GM23338 (cell line): ENCODE results near the gene CYB5A. TPM values are rescaled to one million over a fixed set of nuclear protein-coding genes. Genes with fewer than 3 reads are reported as not detected.
A peak's percentile ranks its signal among the peaks of the same experiment; 100 is the strongest.

Experiments used
- ATAC-seq: fragments of 200-7000 bp; cut with Tn5 transposase; 3 replicates; pipeline ENCODE4 v1.9.1; 2020
- DNase-seq: peaks from one replicate; pipeline ENCODE4 v3.0.0-alpha.2; 2015; ENCODE audit warnings: low spot score
- H2AFZ ChIP-seq: fragments of 200-600 bp; sonication (generic); 2 replicates; pipeline ENCODE4 v1.8.0; 2016; ENCODE audit warnings: antibody characterized with exemption, mild to moderate bottlenecking, moderate library complexity
- H3F3A ChIP-seq: fragments of 200-600 bp; sonication (generic); replicated peaks from 2 replicates; pipeline ENCODE4 v1.8.0; 2017; ENCODE audit warnings: antibody characterized with exemption, mixed run types, low read depth
- H3K27ac ChIP-seq: fragments of 200-600 bp; sonication (generic); 2 replicates; pipeline ENCODE4 v1.6.1; 2016; ENCODE audit warnings: low read depth
- H3K27me3 ChIP-seq: fragments of 200-600 bp; sonication (generic); 2 replicates; pipeline ENCODE4 v1.8.0; 2016; ENCODE audit warnings: mild to moderate bottlenecking, mixed run types, moderate library complexity; ENCODE audit not compliant: insufficient read depth
- H3K36me3 ChIP-seq: fragments of 200-600 bp; sonication (generic); 2 replicates; pipeline ENCODE4 v1.8.0; 2016; ENCODE audit warnings: mild to moderate bottlenecking; ENCODE audit not compliant: insufficient read depth
- H3K4me1 ChIP-seq: fragments of 200-600 bp; sonication (generic); 2 replicates; pipeline ENCODE4 v1.8.0; 2016; ENCODE audit warnings: mild to moderate bottlenecking, moderate library complexity; ENCODE audit not compliant: insufficient read depth
- H3K4me2 ChIP-seq: fragments of 200-600 bp; sonication (generic); 2 replicates; pipeline ENCODE4 v1.7.1; 2017; ENCODE audit warnings: mixed run types
- H3K4me3 ChIP-seq: fragments of 200-600 bp; sonication (generic); 2 replicates; pipeline ENCODE4 v1.6.1; 2016; ENCODE audit warnings: mixed run types
- H3K79me2 ChIP-seq: fragments of 200-600 bp; sonication (generic); replicated peaks from 2 replicates; pipeline ENCODE4 v1.8.0; 2017; ENCODE audit warnings: mild to moderate bottlenecking; ENCODE audit not compliant: insufficient read depth
- H3K9me2 ChIP-seq: fragments of 200-600 bp; sonication (generic); 2 replicates; pipeline ENCODE4 v1.8.0; 2017; ENCODE audit not compliant: insufficient read depth
- H4K20me1 ChIP-seq: fragments of 200-600 bp; sonication (generic); replicated peaks from 2 replicates; pipeline ENCODE4 v1.8.0; 2017; ENCODE audit warnings: mild to moderate bottlenecking; ENCODE audit not compliant: insufficient read depth
- H3K27ac Mint-ChIP-seq: 2 replicates; pipeline ENCODE4 v1.8.0; 2020; ENCODE audit warnings: inconsistent platforms, mild to moderate bottlenecking, moderate library complexity, mixed read lengths
- H3K27me3 Mint-ChIP-seq: 3 replicates; pipeline ENCODE4 v1.8.0; 2022; ENCODE audit warnings: low read depth, mild to moderate bottlenecking, moderate library complexity, mixed read lengths, inconsistent platforms; ENCODE audit not compliant: insufficient read depth, poor library complexity
- H3K36me3 Mint-ChIP-seq: 3 replicates; pipeline ENCODE4 v1.8.0; 2021; ENCODE audit warnings: low read depth, mild to moderate bottlenecking, inconsistent platforms, moderate library complexity, mixed read lengths
- H3K4me1 Mint-ChIP-seq: 3 replicates; pipeline ENCODE4 v1.8.0; 2020; ENCODE audit warnings: mild to moderate bottlenecking, inconsistent platforms, mixed read lengths
- H3K4me3 Mint-ChIP-seq: 3 replicates; pipeline ENCODE4 v1.8.0; 2021; ENCODE audit warnings: moderate library complexity, mild to moderate bottlenecking, inconsistent platforms, mixed read lengths
- H3K9me3 Mint-ChIP-seq: 3 replicates; pipeline ENCODE4 v1.8.0; 2020; ENCODE audit warnings: moderate library complexity, mild to moderate bottlenecking, inconsistent platforms, mixed read lengths
- CREB1 ChIP-seq: fragments of 250-450 bp; sonication (Bioruptor Pico); IDR thresholded peaks from 2 replicates; pipeline ENCODE4 v1.5.0; 2020; ENCODE audit warnings: low read depth, mild to moderate bottlenecking, moderate library complexity
- CTCF ChIP-seq, 2 experiments: fragments of 200-600 bp in 1 of 2; sonication (generic) in 1 of 2; conservative IDR thresholded peaks; 2 replicates each; pipeline versions ENCODE4 v1.5.1 to v1.6.1; 2016 to 2017; ENCODE audit warnings: antibody characterized with exemption in 2 of 2, low read depth in 2 of 2, mild to moderate bottlenecking in 2 of 2, moderate library complexity in 1 of 2
- ETS1 ChIP-seq: IDR thresholded peaks from 2 replicates; pipeline ENCODE4 v1.6.1; 2016; ENCODE audit warnings: antibody characterized with exemption
- EZH2 ChIP-seq: fragments of 200-600 bp; sonication (generic); IDR thresholded peaks from one replicate; pipeline ENCODE4 v1.8.0; 2017; ENCODE audit warnings: antibody characterized with exemption, mild to moderate bottlenecking, low read depth; ENCODE audit not compliant: unreplicated experiment
- EZH2phosphoT487 ChIP-seq: fragments of 200-600 bp; sonication (generic); IDR thresholded peaks from one replicate; pipeline ENCODE4 v1.8.1; 2018; ENCODE audit warnings: antibody characterized with exemption; ENCODE audit not compliant: unreplicated experiment
- JUNB ChIP-seq: IDR thresholded peaks from one replicate; pipeline ENCODE4 v1.6.1; 2016; ENCODE audit warnings: antibody characterized with exemption; ENCODE audit not compliant: unreplicated experiment
- NANOG ChIP-seq: IDR thresholded peaks from 2 replicates; pipeline ENCODE4 v1.6.1; 2016; ENCODE audit warnings: antibody characterized with exemption, borderline replicate concordance
- POLR2AphosphoS5 ChIP-seq: IDR thresholded peaks from 2 replicates; pipeline ENCODE4 v1.6.1; 2016; ENCODE audit warnings: antibody characterized with exemption, low read depth
- STAT1 ChIP-seq: IDR thresholded peaks from one replicate; pipeline ENCODE4 v1.6.1; 2016; ENCODE audit warnings: antibody characterized with exemption; ENCODE audit not compliant: unreplicated experiment
- ZNF114 ChIP-seq: fragments of 250-450 bp; sonication (Bioruptor Pico); IDR thresholded peaks from 2 replicates; pipeline ENCODE4 v1.5.0; 2020; ENCODE audit warnings: mild to moderate bottlenecking, moderate library complexity
- ZNF331 ChIP-seq: fragments of 250-450 bp; sonication (Bioruptor Pico); IDR thresholded peaks from 2 replicates; pipeline ENCODE4 v1.5.0; 2020; ENCODE audit warnings: low read depth, mild to moderate bottlenecking, moderate library complexity
- polyA plus RNA-seq: library from polyadenylated mRNA; unstranded; fragments of >200 nt; fragmentation: Nextera tagmentation; extraction: Ambion mirVana; gene quantifications from 2 replicates; pipeline ENCODE4 v1.2.1, GENCODE V29; 2016
- total RNA-seq: library from RNA; depleted of rRNA; stranded (reverse); fragments of >200 nt; shearing (Covaris generic); gene quantifications from 2 replicates; pipeline ENCODE4 v1.2.3, GENCODE V29; 2014
- TF ChIP-seq, protein P1 (sequence below): fragments of 250-450 bp; sonication (Bioruptor Pico); IDR thresholded peaks from 2 replicates; pipeline ENCODE4 v1.5.0; 2020; ENCODE audit warnings: mild to moderate bottlenecking, moderate library complexity
- TF ChIP-seq, protein P2 (sequence below): IDR thresholded peaks from one replicate; pipeline ENCODE4 v1.6.1; 2018; ENCODE audit warnings: antibody characterized with exemption; ENCODE audit not compliant: unreplicated experiment

Gene CYB5A
- total and polyA plus RNA-seq, 2 experiments from 2014 or later: 136 to 283 TPM

DNA sequence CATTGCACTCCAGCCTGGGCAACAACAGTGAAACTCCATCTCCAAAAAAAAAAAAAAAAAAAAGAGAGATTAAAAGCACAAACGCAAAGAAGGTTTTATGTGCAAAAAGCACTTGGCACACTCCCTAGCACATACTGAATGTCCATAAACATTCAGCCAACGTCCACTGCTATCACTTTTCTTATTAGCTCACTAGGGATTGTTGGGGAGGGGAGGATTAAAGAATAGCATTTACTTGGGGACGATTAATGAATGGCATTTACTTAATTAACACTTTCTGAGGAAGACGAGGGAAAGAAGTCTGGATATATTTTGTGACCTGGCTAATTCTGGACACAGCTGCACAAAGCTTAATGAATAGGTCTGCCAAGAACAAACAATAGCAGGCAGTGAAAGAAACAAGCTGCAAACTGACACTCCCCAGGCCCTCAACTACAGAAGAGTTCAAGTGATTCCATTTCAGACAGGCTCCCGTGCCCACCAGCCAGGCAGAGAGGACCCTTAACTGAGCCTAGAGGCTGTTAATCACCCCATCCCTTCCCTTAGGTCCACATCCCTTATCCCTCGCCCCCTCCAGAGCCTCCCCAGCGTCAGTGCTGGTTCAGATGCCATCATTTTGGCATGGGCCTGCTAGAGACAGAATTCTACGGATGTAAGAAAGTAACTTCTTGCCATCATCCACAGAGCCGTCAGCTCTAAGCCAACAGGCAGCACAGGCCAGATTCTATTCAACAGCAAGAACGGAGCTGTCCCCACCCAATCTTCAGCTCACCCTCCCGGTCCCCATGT, 7.4 kb downstream of the CYB5A start:
- Mint-ChIP-seq H3K9me3 (peaks cover 2% of the 10 kb centered on the region; the same call in 1 of the 3 replicates), H3K27ac (peak overlapping the region; percentile 98), H3K27me3 (peaks cover 11% of the 10 kb centered on the region), H3K4me3 (no peak overlapping the region; the same call in 2 of the 3 replicates), H3K4me1 (peaks cover 83% of the 10 kb centered on the region), H3K36me3 (peaks cover 38% of the 10 kb centered on the region)
- peaks cover 99% of the 10 kb centered on the region for H3K79me2 ChIP-seq
- no peaks in the 10 kb centered on the region for H4K20me1 ChIP-seq
- DNase-seq (no peak), ATAC-seq (no peak)
- no peaks in the 10 kb centered on the region for H3K36me3 ChIP-seq
- no peaks in the 10 kb centered on the region for H3K9me2 ChIP-seq
- H3K4me1 ChIP-seq: peaks cover 79% of the 10 kb centered on the region
- peaks cover 6% of the 10 kb centered on the region; the same call in 1 of the 2 replicates for H3F3A ChIP-seq
- H2AFZ ChIP-seq: no peak overlapping the region
- H3K4me2 ChIP-seq: peak overlapping the region; percentile 79; the same call in 1 of the 2 replicates
- H3K27me3 ChIP-seq: no peaks in the 10 kb centered on the region
- no peak overlapping the region for H3K4me3 ChIP-seq
- no peak for TF ChIP-seq STAT1
- no peak for TF ChIP-seq EZH2
- no peak for TF ChIP-seq ETS1
- TF ChIP-seq, protein P1, sequence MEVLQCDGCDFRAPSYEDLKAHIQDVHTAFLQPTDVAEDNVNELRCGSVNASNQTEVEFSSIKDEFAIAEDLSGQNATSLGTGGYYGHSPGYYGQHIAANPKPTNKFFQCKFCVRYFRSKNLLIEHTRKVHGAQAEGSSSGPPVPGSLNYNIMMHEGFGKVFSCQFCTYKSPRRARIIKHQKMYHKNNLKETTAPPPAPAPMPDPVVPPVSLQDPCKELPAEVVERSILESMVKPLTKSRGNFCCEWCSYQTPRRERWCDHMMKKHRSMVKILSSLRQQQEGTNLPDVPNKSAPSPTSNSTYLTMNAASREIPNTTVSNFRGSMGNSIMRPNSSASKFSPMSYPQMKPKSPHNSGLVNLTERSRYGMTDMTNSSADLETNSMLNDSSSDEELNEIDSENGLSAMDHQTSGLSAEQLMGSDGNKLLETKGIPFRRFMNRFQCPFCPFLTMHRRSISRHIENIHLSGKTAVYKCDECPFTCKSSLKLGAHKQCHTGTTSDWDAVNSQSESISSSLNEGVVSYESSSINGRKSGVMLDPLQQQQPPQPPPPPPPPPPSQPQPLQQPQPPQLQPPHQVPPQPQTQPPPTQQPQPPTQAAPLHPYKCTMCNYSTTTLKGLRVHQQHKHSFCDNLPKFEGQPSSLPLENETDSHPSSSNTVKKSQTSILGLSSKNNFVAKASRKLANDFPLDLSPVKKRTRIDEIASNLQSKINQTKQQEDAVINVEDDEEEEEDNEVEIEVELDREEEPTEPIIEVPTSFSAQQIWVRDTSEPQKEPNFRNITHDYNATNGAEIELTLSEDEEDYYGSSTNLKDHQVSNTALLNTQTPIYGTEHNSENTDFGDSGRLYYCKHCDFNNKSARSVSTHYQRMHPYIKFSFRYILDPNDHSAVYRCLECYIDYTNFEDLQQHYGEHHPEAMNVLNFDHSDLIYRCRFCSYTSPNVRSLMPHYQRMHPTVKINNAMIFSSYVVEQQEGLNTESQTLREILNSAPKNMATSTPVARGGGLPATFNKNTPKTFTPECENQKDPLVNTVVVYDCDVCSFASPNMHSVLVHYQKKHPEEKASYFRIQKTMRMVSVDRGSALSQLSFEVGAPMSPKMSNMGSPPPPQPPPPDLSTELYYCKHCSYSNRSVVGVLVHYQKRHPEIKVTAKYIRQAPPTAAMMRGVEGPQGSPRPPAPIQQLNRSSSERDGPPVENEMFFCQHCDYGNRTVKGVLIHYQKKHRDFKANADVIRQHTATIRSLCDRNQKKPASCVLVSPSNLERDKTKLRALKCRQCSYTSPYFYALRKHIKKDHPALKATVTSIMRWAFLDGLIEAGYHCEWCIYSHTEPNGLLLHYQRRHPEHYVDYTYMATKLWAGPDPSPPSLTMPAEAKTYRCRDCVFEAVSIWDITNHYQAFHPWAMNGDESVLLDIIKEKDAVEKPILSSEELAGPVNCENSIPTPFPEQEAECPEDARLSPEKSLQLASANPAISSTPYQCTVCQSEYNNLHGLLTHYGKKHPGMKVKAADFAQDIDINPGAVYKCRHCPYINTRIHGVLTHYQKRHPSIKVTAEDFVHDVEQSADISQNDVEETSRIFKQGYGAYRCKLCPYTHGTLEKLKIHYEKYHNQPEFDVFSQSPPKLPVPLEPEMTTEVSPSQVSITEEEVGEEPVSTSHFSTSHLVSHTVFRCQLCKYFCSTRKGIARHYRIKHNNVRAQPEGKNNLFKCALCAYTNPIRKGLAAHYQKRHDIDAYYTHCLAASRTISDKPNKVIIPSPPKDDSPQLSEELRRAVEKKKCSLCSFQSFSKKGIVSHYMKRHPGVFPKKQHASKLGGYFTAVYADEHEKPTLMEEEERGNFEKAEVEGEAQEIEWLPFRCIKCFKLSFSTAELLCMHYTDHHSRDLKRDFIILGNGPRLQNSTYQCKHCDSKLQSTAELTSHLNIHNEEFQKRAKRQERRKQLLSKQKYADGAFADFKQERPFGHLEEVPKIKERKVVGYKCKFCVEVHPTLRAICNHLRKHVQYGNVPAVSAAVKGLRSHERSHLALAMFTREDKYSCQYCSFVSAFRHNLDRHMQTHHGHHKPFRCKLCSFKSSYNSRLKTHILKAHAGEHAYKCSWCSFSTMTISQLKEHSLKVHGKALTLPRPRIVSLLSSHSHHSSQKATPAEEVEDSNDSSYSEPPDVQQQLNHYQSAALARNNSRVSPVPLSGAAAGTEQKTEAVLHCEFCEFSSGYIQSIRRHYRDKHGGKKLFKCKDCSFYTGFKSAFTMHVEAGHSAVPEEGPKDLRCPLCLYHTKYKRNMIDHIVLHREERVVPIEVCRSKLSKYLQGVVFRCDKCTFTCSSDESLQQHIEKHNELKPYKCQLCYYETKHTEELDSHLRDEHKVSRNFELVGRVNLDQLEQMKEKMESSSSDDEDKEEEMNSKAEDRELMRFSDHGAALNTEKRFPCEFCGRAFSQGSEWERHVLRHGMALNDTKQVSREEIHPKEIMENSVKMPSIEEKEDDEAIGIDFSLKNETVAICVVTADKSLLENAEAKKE: no peak
- no peak for TF ChIP-seq EZH2phosphoT487
- TF ChIP-seq, protein P2, sequence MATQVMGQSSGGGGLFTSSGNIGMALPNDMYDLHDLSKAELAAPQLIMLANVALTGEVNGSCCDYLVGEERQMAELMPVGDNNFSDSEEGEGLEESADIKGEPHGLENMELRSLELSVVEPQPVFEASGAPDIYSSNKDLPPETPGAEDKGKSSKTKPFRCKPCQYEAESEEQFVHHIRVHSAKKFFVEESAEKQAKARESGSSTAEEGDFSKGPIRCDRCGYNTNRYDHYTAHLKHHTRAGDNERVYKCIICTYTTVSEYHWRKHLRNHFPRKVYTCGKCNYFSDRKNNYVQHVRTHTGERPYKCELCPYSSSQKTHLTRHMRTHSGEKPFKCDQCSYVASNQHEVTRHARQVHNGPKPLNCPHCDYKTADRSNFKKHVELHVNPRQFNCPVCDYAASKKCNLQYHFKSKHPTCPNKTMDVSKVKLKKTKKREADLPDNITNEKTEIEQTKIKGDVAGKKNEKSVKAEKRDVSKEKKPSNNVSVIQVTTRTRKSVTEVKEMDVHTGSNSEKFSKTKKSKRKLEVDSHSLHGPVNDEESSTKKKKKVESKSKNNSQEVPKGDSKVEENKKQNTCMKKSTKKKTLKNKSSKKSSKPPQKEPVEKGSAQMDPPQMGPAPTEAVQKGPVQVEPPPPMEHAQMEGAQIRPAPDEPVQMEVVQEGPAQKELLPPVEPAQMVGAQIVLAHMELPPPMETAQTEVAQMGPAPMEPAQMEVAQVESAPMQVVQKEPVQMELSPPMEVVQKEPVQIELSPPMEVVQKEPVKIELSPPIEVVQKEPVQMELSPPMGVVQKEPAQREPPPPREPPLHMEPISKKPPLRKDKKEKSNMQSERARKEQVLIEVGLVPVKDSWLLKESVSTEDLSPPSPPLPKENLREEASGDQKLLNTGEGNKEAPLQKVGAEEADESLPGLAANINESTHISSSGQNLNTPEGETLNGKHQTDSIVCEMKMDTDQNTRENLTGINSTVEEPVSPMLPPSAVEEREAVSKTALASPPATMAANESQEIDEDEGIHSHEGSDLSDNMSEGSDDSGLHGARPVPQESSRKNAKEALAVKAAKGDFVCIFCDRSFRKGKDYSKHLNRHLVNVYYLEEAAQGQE: no peak
- TF ChIP-seq NANOG: no peak
- TF ChIP-seq CTCF (conservative IDR thresholded peaks at IDR 0.05; ENCODE audit: low read depth in 2 of 2): no peak
- no peak for TF ChIP-seq JUNB
- TF ChIP-seq CREB1: no peak
- TF ChIP-seq POLR2AphosphoS5: no peak
- TF ChIP-seq ZNF114 (CRISPR knock-in tag): no peak
- TF ChIP-seq ZNF331 (CRISPR knock-in tag): no peak
- peak overlapping the region; percentile 61; the same call in 1 of the 2 replicates for H3K27ac ChIP-seq
